GM18951 (cell line): Measurements from ENCODE around the gene NCOA5.
A peak's percentile ranks its signal among the peaks of the same experiment; 100 is the strongest.

Experiments
- POLR2A ChIP-seq: IDR thresholded peaks from 4 replicates; pipeline ENCODE4 v1.6.1; 2011; ENCODE audit warnings: mild to moderate bottlenecking; ENCODE audit not compliant: insufficient read length, insufficient read depth; ENCODE audit errors: extremely low read depth
- in situ Hi-C: fragments of 300-500 bp; cut with MboI; formaldehyde crosslinking; loops from one replicate; pipeline ENCODE4 v1.12.0; 2022; ENCODE audit warnings: low sequenced_read_pairs, mixed read lengths, inconsistent platforms; ENCODE audit not compliant: unreplicated experiment

NCOA5 gene

DNA sequence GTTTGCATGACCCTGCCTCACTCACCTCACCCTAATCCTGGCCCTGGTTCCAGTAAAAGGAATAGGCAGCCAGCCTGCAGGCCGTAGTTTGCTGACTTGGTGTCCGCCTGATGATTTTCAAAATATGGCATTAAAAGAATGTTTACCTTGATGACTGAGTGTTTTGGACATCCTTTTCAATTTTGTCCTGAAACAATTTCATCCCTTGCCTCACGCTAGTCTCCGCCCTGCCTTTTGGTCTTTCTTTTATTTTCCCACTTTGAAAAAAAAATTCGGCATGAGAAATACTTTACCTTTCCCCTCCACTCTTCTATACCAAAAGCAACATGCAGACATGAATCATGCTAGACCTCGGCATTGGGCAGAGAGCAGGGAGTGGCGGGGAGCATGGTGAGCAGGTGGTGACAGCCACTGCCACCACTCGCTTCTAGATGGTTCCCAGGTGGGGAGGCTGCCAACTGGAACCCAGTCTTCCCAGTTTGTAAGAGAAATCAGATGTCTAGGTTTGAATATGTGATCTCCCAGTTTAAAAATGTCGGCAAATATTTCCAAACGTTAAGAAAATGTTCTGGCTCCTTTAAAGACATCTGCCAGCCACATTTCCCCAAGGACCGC, 37.7 kb upstream of the NCOA5 start:
- TF ChIP-seq POLR2A: no peak
- in situ Hi-C loops: no loop called here

DNA sequence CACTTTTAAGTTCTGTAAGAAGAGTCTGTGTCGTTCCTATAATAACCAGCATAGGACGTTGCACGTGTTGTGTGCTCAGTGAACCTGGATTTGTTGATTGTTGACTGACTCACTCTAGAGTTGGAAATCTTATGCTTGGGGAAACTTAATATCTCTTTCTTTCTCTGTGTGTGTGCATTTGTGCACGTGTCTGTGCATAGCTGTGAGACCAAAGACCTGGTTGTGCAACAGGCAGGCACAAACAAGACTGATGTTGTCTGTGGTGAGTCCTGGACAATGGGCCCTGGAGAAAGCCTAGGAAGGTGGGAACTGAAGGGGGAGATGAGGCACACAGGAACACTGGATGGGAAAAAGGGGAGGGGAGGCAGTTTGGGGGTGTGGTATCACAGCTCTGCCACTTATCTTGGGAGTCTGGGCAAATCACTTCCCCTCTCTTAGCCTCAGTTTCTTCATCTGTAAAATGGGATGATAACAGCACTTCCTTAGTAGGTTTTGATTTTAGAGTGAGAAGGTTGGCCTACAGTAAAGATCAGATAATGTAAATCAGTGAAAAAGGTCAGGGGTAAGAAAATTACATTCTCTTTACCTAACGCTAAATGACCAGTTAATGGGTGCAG, 36.8 kb upstream of the NCOA5 start:
- no peak for TF ChIP-seq POLR2A
- in situ Hi-C loops: no loop called here

DNA sequence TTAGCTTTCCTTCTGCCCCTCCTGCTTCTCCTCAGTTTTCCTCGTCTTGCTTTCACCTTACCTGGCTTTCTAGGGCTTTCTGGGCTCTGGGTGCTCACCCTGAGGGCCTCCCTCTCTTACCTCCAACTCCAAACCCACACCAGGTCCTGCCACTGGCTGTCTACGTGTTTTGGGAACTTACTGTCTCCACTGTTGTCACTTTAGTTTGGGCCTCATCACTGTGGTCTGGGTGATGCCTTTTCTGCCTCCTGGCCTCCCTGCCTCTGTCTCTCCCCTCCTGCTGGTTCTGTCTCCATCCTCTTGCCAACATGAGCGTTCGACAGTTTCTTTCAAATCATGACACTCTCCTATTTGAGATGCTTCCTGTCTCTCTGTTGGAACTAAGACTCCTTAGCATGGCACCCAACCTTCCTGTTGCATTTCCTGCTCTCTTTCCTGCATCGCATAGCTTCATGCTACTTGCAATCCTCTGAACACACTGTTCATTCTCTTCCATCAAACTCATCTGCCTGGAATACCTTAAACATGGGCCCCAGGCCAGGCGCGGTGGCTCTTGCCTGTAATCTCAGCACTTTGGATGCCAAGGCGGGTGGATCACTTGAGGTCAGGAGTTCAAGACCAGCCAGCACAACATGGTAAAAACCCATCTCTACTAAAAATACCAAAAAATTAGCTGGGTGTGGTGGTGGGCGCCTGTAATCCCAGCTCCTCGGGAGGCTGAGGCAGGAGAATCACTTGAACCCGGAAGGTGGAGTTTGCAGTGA, 33.9 kb upstream of the NCOA5 start:
- no peak for TF ChIP-seq POLR2A
- in situ Hi-C loops: no loop called here

DNA sequence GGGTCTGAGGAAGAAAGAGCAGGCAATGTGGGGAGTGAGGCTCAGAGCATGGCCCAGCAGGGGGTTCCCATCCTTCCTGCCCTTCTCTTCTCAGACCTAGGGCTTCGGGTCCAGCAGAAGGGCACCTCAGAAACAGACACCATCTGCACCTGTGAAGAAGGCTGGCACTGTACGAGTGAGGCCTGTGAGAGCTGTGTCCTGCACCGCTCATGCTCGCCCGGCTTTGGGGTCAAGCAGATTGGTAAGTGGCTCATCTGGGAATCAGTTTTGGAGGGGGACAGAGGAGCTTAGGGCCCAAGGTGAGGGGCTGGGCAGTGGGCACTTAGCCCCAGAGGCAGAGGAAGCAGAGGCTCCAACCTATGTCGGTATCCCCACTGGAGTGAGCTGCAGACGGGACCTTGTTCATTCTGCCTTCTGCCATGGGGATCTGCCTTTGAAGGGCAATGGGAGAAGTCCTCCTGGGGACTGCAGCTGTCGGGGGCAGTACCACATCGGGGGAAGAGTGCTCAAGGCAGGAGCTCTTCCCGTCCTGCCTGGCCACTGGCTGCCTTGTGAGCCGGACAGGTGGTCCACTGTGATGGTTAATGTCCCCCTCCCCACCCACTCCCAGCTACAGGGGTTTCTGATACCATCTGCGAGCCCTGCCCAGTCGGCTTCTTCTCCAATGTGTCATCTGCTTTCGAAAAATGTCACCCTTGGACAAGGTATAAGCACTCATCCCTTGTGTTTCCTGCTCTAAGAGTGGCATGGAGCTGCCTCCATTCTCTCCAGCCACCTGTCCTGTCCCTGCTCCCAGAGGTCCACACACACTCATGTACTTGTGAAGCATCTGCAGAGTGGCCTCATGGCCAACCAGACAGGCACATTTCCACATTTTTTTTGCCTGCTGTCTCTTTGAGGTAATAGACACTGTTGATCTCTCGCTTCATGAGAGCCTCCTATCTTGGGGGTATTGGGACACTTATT, 33.0 kb upstream of the NCOA5 start:
- in situ Hi-C loops: no loop called here
- TF ChIP-seq POLR2A: no peak

DNA sequence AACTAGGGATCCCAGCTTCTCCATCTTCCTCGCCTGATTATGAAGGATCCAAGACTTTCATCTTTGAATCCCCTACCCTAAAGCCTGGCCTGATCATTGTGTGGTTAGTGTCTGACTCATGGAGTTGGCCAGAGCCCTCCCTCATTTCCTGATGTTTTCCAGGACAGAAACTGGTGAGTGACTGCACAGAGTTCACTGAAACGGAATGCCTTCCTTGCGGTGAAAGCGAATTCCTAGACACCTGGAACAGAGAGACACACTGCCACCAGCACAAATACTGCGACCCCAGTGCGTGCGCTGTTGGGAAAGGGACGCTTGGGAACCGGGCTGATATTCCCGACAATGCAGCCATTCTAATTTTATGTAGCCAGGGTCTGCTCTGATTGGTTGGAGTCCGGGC, 32.3 kb upstream of the NCOA5 start:
- in situ Hi-C loops: no loop called here
- TF ChIP-seq POLR2A: no peak

DNA sequence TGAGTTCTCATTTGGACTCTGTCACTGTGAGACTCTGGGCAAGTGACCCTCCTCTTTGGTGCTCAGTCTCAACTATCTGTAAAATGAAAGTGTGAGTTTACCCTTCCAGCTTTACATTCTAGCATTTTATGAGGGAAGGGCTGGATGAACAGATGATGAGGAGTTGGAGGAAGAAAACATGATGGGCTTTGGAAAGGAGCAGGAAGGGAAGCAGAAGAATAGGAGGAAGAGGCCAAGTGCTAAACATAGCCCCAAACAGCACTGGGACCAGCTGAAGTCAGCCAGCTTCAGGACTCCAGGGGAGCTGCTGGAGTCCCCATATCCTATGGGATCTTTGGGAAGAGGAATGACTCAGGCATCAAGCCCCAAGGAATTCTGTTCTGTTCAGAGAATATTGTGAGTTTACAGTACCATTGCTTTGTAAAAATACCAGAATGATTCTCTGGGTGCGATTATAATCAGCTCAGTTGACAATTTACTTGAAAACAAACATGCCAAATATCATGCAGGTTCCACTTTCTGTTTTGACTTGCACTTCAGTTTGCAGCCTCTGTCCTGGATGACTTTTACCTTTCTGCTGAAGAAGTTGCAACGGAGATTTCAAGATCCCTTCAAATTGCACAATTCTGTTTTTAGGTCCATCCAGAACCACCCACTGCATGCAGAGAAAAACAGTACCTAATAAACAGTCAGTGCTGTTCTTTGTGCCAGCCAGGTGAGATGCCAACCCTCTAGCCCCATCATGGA, 31.6 kb upstream of the NCOA5 start:
- no peak for TF ChIP-seq POLR2A
- in situ Hi-C loops: no loop called here

DNA sequence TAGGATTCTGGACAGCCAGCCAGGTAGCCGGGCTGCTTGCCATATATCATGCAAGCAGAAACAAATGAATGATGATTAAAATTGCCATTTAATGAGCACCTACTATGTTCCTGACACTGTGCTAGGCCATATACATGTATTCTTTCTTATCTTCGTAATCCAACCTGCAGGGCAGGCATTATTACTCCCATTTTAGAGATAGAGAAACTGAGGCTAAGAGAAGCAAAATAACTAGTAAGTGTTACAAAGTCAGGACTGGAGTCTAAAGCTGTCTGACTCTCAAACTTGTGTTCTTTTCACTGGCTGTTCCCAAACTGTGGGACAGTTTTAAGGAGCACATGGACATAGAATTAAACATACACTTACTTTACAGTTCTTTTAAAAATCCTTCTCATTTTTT, 30.4 kb upstream of the NCOA5 start:
- in situ Hi-C loops: no loop called here
- TF ChIP-seq POLR2A: no peak

DNA sequence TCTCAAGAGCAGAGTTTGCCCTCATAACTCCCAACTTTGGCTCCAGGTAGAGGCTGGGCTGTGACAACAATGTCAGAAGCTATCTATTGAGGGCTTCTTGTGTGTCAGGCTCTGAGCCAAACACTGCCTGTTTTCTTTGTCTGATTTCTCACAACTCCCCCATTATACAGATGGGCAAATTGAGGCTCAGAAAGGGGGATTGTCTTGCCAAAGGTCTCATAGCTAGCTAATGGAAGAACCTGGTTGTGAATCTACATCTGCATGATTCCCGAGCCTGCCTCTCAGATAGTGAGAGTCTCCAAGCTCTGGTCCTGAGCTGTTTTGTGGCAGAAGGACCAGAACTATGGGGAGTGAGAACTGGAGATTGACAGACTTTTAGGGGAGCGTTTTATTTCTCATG, 29.8 kb upstream of the NCOA5 start:
- in situ Hi-C loops: no loop called here

DNA sequence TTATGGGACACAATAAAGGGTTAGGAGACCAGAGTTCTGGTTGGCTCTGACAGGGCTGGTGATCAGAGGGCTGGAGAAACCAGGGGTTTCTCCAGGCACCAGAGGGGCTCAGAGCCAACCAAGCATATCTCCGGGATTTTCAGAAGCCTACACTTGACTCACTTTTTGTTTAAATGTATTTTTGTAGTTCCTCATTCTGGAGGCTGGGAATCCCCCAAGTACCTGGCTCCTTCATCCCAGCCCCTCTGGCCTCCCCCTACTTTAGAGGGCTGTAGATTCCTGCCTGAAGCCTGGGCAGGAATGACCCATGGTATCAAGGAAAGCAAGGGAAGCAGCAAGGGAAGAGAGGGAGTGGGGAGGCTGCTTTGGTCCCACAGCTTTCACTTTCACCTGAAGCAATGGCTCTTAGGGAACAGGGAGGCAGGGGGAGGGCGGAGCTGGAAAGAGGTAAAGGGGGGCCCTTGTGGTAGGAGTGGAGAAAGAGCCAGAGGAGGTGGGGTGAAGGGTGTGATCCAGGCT, 29.3 kb upstream of the NCOA5 start:
- in situ Hi-C loops: no loop called here
- no peak for TF ChIP-seq POLR2A

More for the DNA sequence above, 29.8 kb upstream of the NCOA5 start:
- no peak for TF ChIP-seq POLR2A

DNA sequence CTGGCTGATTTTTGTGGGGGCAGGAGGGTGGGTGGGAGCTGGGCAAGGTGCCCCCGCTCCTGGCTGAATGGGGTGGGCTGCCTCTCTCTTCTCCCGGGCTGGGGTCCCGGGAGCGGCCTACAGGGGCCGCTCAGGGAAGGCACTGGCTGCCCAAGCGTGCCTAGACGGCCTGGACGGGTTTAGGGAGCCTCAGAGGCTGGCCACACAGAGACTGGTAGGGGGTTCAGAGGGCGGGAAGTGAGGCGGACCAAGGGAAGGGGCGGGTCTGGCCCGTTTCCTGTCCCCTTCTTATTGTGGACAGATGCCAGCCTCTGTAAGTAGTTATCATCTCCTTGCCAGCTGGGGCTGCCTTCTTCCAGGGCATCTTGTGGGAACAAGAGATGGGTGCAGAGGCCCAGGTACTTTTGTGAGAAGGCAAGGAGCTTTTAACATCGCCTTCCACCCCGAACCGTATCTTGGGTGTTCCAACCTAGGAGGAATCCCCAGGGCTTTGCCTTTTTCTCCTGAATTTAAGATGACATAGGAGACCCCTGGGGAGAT, 28.8 kb upstream of the NCOA5 start:
- in situ Hi-C loops: no loop called here

DNA sequence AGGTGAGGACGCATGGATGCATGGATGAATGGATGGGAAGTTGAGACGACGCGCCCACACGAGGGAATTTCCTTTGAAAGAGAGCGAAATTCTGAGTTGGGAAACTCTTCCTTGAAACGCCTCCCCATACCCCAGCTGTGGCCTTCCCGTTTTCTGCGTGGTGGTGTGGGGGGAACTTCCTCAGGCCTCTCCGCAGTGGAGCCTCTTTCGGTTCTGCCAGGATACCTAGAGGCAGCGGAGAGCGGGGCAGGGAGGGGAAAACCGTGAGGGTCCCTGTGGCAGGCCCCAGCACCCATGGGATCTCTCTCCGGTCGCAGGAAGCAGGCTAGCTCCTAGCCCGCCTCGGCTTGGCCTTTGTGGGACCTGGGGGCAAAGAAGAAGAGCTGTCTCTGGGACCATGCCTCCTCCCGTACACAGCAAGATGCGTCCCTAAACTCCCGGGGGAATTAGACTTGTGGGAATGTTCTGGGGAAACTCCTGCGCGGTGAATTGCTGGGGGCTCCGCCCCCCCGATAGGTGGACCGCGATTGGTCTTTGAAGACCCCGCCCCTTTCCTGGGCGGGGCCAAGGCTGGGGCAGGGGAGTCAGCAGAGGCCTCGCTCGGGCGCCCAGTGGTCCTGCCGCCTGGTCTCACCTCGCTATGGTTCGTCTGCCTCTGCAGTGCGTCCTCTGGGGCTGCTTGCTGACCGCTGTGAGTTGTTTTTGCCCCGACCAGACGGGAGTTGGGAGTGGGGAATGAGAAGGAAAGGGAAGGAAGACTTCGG, 28.1 kb upstream of the NCOA5 start, which contains the start of gene CD40:
CD40 (plus strand) TSS at position 611 of the 764 bp plus-strand sequence; CDS start at position 641, 30 bp downstream.
- in situ Hi-C loops: no loop called here
- TF ChIP-seq POLR2A: peak; percentile 94

More for the DNA sequence above, 28.8 kb upstream of the NCOA5 start:
- no peak for TF ChIP-seq POLR2A
